ENCODE results near the gene TTLL1. TPM values are rescaled to one million over a fixed set of nuclear protein-coding genes. Genes with fewer than 3 reads are reported as not detected.
A peak's percentile ranks its signal among the peaks of the same experiment; 100 is the strongest.

Gene TTLL1
- total RNA-seq, 4 donors from 2014 or later = 1.8 to 7.2 (median 3.4) TPM

DNA sequence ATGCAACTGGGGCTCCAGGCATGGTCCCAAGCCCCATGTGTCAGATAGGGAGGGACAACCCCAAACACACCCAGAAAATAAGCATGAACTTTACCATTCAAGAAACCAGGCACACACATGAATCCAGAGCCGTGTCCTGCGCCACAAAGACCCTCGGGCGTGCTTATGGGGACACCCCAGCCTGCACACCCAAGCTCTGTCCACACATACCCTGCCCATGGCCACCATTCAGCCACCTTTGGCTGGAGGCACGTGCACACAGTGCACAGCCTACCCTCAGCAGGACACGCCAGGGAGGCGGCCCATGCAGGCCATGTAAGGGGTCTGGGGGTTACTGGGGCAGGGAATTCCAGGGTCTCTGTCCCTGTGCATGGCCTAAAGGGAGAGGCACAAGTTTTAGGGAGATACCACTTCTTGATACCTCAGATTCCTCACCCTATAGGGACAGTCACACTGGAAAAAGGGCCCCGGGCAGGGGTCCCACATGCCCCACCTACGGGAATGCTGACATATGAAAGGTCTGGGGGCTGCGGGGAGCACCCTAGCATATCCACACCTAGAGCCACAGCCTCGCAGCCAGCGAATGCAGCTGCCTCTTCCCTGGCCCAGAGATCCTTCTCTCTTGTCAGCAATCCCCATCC is 94.8 kb downstream of the TTLL1 start:
- no peaks in the 10 kb centered on the region for H3K9me3 ChIP-seq
- H3K36me3 ChIP-seq = no peaks in the 10 kb centered on the region
- H3K4me3 ChIP-seq = peak overlapping the region in 3 of 4 donors; percentile 29 to 61 (median 34)
- H3K4me1 ChIP-seq = peaks cover 57 to 94% (median 70%) of the 10 kb centered on the region in 3 donors
- peak overlapping the region; percentile 90 to 94 (median 92) for H3K27ac ChIP-seq
- H3K27me3 ChIP-seq = no peaks in the 10 kb centered on the region
- TF ChIP-seq POLR2A (IDR thresholded peaks at IDR 0.05) = no peak
- TF ChIP-seq CTCF (IDR thresholded peaks at IDR 0.05) = no peak
- intact Hi-C loops (cut with DNase I) = no loop called here
- DNase-seq = no peak
- 82% methylated on average over 5 of the region's 12 CpGs; no CpG with 5 or more reads in 1 of the 2 donors for WGBS, 2 donors

DNA sequence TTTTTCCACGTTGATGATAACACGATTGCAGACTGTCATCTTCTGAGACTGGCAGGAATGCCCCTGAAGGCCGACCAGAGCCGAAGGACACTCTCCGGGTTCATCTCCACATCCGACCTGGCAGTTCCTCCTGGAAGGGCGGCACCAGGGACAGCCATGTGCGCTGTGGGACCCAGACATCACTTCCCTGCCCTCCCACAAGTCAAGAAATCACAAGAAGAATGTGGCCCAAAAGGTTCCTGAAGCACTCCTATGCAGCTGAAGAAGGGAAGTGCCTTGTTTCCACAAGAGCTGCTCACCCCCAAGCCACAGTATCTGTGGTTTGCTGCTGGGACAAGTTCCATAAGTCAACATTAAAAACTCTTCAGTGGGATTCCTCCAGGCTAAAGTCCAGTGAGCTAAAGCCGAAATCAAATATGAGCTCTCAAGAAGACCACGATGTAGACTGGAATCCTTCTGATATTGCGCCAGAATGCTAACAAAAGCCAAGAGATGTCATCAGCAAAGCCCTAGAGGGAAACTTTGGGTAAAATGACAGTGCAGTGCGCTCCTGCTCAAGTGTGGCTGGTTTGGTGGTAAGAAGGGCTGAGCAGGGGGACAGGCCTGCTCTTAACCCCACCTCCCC is 95.4 kb downstream of the TTLL1 start:
- Histone ChIP-seq H3K4me1 (peaks cover 57 to 96% (median 70%) of the 10 kb centered on the region in 3 donors), H3K4me3 (peak overlapping the region in 3 of 4 donors; percentile 29 to 61 (median 34)), H3K9me3 (no peaks in the 10 kb centered on the region), H3K27ac (peak overlapping the region; percentile 90 to 94 (median 92)), H3K36me3 (no peaks in the 10 kb centered on the region), H3K27me3 (no peaks in the 10 kb centered on the region)
- DNase-seq = no peak
- intact Hi-C loops (cut with DNase I) = no loop called here
- TF ChIP-seq POLR2A (IDR thresholded peaks at IDR 0.05) (no peak), CTCF (IDR thresholded peaks at IDR 0.05) (no peak)
- 34 to 55% methylated on average over 6 to 12 of the region's 12 CpGs for WGBS, 2 donors

DNA sequence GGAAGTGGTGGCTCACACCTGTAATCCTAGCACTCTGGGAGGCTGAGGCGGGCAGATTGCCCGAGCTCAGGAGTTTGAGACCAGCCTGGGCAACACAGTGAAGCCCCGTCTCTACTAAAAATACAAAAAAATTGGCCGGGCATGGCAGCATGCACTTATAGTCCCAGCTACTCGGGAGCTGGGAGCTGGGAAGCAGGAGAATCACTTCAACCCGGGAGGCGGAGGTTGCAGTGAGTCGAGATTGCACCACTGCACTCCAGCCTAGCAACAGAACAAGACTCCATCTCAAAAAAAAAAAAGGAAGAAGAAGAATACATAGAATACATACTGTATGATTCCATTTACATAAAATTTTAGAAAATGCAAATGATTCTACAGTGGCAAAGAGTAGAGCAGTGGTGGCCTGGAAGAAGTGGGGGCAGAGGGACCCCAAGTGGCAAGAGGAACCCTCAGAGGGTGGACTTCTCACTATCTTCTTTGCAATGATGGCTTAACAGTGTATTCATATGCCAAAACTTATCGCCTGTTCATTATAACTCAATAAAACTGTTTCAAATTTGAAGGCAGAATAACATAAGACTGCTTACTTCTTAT is 96.2 kb downstream of the TTLL1 start:
- 65 to 73% methylated on average over 9 of the region's 9 CpGs for WGBS, 2 donors
- H3K27me3 ChIP-seq = no peaks in the 10 kb centered on the region
- TF ChIP-seq CTCF (IDR thresholded peaks at IDR 0.05) = no peak
- no peak for TF ChIP-seq POLR2A (IDR thresholded peaks at IDR 0.05)
- intact Hi-C loops (cut with DNase I) = no loop called here
- H3K27ac ChIP-seq = peak overlapping the region; percentile 25 to 94 (median 92)
- H3K36me3 ChIP-seq = no peaks in the 10 kb centered on the region
- H3K4me1 ChIP-seq = peaks cover 57 to 96% (median 66%) of the 10 kb centered on the region in 3 donors
- no peaks in the 10 kb centered on the region for H3K9me3 ChIP-seq
- H3K4me3 ChIP-seq = peak overlapping the region in 1 of 4 donors; percentile 61
- DNase-seq = no peak

GRCh38 chr22:42992092-42992491 is 97.1 kb downstream of the TTLL1 start:
- H3K4me1 ChIP-seq = peaks cover 56 to 88% (median 57%) of the 10 kb centered on the region in 3 donors
- peak overlapping the region in 2 of 4 donors; percentile 92 to 93 for H3K27ac ChIP-seq
- H3K4me3 ChIP-seq = no peak overlapping the region
- no peaks in the 10 kb centered on the region for H3K27me3 ChIP-seq
- no peaks in the 10 kb centered on the region for H3K9me3 ChIP-seq
- H3K36me3 ChIP-seq = no peaks in the 10 kb centered on the region
- 91 to 92% methylated on average over 3 of the region's 3 CpGs for WGBS, 2 donors
- DNase-seq = no peak
- intact Hi-C loops (cut with DNase I) = no loop called here
- TF ChIP-seq POLR2A (IDR thresholded peaks at IDR 0.05) (no peak), CTCF (IDR thresholded peaks at IDR 0.05) (no peak)

Measured in esophagus squamous epithelium (tissue), 5 donors.